Measurements from ENCODE around the gene ITGA1.
"Not testable (repeated sequence)": the region's sequence is repeated elsewhere in the genome, so short reads cannot be mapped to it uniquely, and the experiment has no call there.

Gene ITGA1

DNA sequence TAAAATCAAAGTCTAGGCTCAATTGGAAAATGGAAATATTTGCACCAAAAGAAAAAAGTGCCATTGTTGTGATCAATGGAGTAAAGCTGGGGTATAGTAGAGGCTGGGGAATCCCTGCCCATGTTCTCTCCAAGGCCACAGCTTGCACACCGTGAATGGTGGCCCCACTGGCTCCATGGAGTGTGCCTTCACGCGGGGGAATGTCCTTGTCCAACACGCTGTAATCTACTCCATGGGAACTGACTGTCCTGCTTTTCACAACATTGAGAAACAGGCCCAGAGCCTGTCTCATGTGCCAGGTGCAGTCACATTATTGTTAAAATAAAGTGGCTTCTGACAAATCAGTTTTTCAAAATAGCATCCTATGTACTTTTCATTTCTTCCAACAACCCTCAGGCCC, 168.3 kb downstream of the ITGA1 start:
- Histone ChIP-seq H3K9me3 (ENCODE audit: control insufficient read depth, low read length) (no peaks in the 10 kb centered on the region), H3K36me3 (ENCODE audit: control insufficient read depth, insufficient read depth, low read length) (no peaks in the 10 kb centered on the region), H3K4me3 (ENCODE audit: insufficient read depth, low read depth, low read length) (no peak overlapping the region), H3K4me1 (ENCODE audit: control insufficient read depth, insufficient read depth, low read length) (no peaks in the 10 kb centered on the region), H3K27me3 (ENCODE audit: control insufficient read depth, insufficient read depth, low read length, poor library complexity, severe bottlenecking) (no peaks in the 10 kb centered on the region), H3K27ac (ENCODE audit: insufficient read depth, low read depth, low read length, poor library complexity, severe bottlenecking) (no peak overlapping the region)
- WGBS, 2 experiments: 91 to 96% methylated on average over 4 of the region's 4 CpGs

GRCh38 chr5:52956915-52957747, 169.4 kb downstream of the ITGA1 start:
- H3K9me3 ChIP-seq (ENCODE audit: control insufficient read depth, low read length): no peaks in the 10 kb centered on the region
- H3K27ac ChIP-seq (ENCODE audit: insufficient read depth, low read depth, low read length, poor library complexity, severe bottlenecking): no peak overlapping the region
- H3K36me3 ChIP-seq (ENCODE audit: control insufficient read depth, insufficient read depth, low read length): no peaks in the 10 kb centered on the region
- 90 to 94% methylated on average over 4 to 6 of the region's 6 CpGs for WGBS, 2 experiments
- no peak overlapping the region for H3K4me3 ChIP-seq (ENCODE audit: insufficient read depth, low read depth, low read length)
- H3K27me3 ChIP-seq (ENCODE audit: control insufficient read depth, insufficient read depth, low read length, poor library complexity, severe bottlenecking): no peaks in the 10 kb centered on the region
- H3K4me1 ChIP-seq (ENCODE audit: control insufficient read depth, insufficient read depth, low read length): no peaks in the 10 kb centered on the region

- Histone ChIP-seq H3K9me3 (ENCODE audit: control insufficient read depth, low read length) (no peaks in the 10 kb centered on the region), H3K27me3 (ENCODE audit: control insufficient read depth, insufficient read depth, low read length, poor library complexity, severe bottlenecking) (no peaks in the 10 kb centered on the region), H3K27ac (ENCODE audit: insufficient read depth, low read depth, low read length, poor library complexity, severe bottlenecking) (no peak overlapping the region), H3K36me3 (ENCODE audit: control insufficient read depth, insufficient read depth, low read length) (no peaks in the 10 kb centered on the region), H3K4me3 (ENCODE audit: insufficient read depth, low read depth, low read length) (no peak overlapping the region), H3K4me1 (ENCODE audit: control insufficient read depth, insufficient read depth, low read length) (no peaks in the 10 kb centered on the region)
- 89 to 92% methylated on average over 2 of the region's 2 CpGs for WGBS, 2 experiments
These were observed 173.6 kb downstream of the ITGA1 start for GRCh38 chr5:52961274-52961681.

GRCh38 chr5:52963636-52964035, 175.9 kb downstream of the ITGA1 start:
- H3K4me3 ChIP-seq (ENCODE audit: insufficient read depth, low read depth, low read length): no peak overlapping the region
- H3K36me3 ChIP-seq (ENCODE audit: control insufficient read depth, insufficient read depth, low read length): no peaks in the 10 kb centered on the region
- 91 to 100% methylated on average over 1 of the region's 1 CpG for WGBS, 2 experiments
- no peaks in the 10 kb centered on the region for H3K27me3 ChIP-seq (ENCODE audit: control insufficient read depth, insufficient read depth, low read length, poor library complexity, severe bottlenecking)
- H3K27ac ChIP-seq (ENCODE audit: insufficient read depth, low read depth, low read length, poor library complexity, severe bottlenecking): no peak overlapping the region
- no peaks in the 10 kb centered on the region for H3K9me3 ChIP-seq (ENCODE audit: control insufficient read depth, low read length)
- H3K4me1 ChIP-seq (ENCODE audit: control insufficient read depth, insufficient read depth, low read length): no peaks in the 10 kb centered on the region

GRCh38 chr5:52964138-52964537, 176.4 kb downstream of the ITGA1 start:
- Histone ChIP-seq H3K27me3 (ENCODE audit: control insufficient read depth, insufficient read depth, low read length, poor library complexity, severe bottlenecking) (no peaks in the 10 kb centered on the region), H3K4me1 (ENCODE audit: control insufficient read depth, insufficient read depth, low read length) (no peaks in the 10 kb centered on the region), H3K36me3 (ENCODE audit: control insufficient read depth, insufficient read depth, low read length) (no peaks in the 10 kb centered on the region), H3K27ac (ENCODE audit: insufficient read depth, low read depth, low read length, poor library complexity, severe bottlenecking) (no peak overlapping the region), H3K9me3 (ENCODE audit: control insufficient read depth, low read length) (no peaks in the 10 kb centered on the region), H3K4me3 (ENCODE audit: insufficient read depth, low read depth, low read length) (no peak overlapping the region)
- 93 to 100% methylated on average over 1 of the region's 1 CpG for WGBS, 2 experiments

DNA sequence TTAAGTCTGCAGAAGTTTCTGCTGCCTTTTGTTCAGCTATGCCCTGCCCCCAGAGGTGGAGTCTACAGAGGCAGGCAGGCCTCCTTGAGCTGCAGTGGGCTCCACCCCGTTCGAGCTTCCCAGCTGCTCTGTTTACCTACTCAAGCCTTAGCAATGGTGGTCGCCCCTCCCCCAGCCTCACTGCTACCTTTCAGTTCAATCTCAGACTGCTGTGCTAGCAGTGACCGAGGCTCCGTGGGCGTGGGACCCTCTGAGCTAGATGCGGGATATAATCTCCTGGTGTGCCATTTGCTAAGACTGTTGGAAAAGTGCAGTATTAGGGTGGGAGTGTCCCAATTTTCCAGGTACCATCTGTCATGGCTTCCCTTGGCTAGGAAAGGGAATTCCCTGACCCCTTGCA, 188.4 kb downstream of the ITGA1 start:
- H3K4me3 ChIP-seq (ENCODE audit: insufficient read depth, low read depth, low read length); H3K27ac ChIP-seq (ENCODE audit: insufficient read depth, low read depth, low read length, poor library complexity, severe bottlenecking); H3K36me3 ChIP-seq (ENCODE audit: control insufficient read depth, insufficient read depth, low read length); H3K9me3 ChIP-seq (ENCODE audit: control insufficient read depth, low read length); H3K27me3 ChIP-seq (ENCODE audit: control insufficient read depth, insufficient read depth, low read length, poor library complexity, severe bottlenecking); H3K4me1 ChIP-seq (ENCODE audit: control insufficient read depth, insufficient read depth, low read length): not testable (repeated sequence)
- 80 to 82% methylated on average over 7 of the region's 7 CpGs for WGBS, 2 experiments

DNA sequence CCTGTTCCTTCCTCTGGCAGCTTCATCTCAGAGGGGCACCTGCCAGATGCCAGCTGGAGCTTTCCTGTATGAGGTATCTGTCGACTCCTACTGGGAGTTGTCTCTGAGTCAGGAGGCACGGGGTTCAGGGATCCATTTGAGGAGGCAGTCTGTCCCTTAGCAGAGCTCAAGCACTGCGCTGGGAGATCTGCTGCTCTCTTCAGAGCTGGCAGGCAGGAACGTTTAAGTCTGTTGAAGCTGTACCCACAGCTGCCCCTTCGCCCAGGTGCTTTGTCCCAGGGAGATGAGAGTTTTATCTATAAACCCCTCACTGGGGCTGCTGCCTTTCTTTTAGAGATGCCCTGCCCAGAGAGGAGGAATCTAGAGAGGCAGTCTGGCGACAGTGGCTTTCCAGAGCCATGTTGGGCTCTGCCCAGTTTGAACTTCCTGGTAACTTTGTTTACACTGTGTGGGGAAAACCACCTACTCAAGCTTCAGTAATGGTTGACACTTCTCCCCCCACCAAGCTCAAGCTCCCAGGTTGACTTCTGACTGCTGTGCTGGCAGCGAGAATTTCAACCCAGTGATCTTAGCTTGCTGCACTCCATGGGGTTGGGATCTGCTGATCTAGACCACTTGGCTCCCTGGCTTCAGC, 189.7 kb downstream of the ITGA1 start:
- 90 to 93% methylated on average over 7 of the region's 7 CpGs for WGBS, 2 experiments
- Histone ChIP-seq H3K4me3 (ENCODE audit: insufficient read depth, low read depth, low read length) (no peak overlapping the region), H3K9me3 (ENCODE audit: control insufficient read depth, low read length) (no peaks in the 10 kb centered on the region), H3K4me1 (ENCODE audit: control insufficient read depth, insufficient read depth, low read length) (no peaks in the 10 kb centered on the region), H3K36me3 (ENCODE audit: control insufficient read depth, insufficient read depth, low read length) (no peaks in the 10 kb centered on the region), H3K27ac (ENCODE audit: insufficient read depth, low read depth, low read length, poor library complexity, severe bottlenecking) (no peak overlapping the region), H3K27me3 (ENCODE audit: control insufficient read depth, insufficient read depth, low read length, poor library complexity, severe bottlenecking) (no peaks in the 10 kb centered on the region)

- Histone ChIP-seq H3K27ac (ENCODE audit: insufficient read depth, low read depth, low read length, poor library complexity, severe bottlenecking) (no peak overlapping the region), H3K4me1 (ENCODE audit: control insufficient read depth, insufficient read depth, low read length) (no peaks in the 10 kb centered on the region), H3K27me3 (ENCODE audit: control insufficient read depth, insufficient read depth, low read length, poor library complexity, severe bottlenecking) (no peaks in the 10 kb centered on the region), H3K4me3 (ENCODE audit: insufficient read depth, low read depth, low read length) (no peak overlapping the region), H3K36me3 (ENCODE audit: control insufficient read depth, insufficient read depth, low read length) (no peaks in the 10 kb centered on the region), H3K9me3 (ENCODE audit: control insufficient read depth, low read length) (no peaks in the 10 kb centered on the region)
- WGBS, 2 experiments: 91 to 95% methylated on average over 4 of the region's 4 CpGs
These were observed 193.8 kb downstream of the ITGA1 start for GRCh38 chr5:52981507-52981906.

DNA sequence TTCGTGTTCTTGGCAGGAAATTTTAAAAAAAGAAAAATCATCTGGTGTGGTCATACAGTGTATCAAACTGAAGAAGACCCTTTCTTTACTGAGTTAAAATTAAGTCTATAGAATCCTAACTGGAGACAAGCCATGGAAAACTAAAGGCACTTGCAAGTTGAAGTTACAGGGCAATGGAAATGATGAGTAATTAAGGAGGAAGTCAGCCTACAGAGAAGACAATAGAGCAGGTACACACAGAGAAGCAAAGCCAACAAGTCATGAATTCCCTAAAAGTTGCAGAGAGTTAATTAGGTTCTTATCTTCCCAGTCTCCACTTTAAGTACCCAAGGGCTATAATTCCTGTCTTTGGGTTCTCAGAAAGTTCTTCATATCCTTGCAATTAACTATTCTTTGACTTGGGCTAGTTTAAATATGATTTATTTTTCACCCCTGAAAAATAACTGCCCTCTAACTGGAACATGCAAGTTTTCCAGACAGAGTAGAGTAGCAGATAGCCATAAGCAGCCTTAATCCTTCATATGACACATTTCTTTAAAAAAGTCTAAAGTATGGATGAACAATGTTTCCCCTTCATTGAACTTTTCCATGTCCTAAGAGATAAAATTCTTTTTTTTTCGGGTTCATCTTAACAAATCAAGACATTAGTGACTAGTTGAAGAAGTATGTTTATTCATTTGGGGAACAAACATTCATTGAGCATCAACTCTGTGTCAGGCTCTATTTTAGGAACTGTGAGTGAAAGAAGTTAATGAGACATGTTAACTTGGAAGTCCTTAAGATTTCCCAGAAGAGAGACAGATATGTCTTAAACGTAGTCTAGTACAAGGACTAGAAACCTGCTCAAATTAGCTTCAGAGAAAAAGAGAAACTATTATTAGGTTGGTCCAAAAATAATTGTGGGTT, 196.3 kb downstream of the ITGA1 start:
- no peak overlapping the region for H3K27ac ChIP-seq (ENCODE audit: insufficient read depth, low read depth, low read length, poor library complexity, severe bottlenecking)
- peaks cover 22% of the 10 kb centered on the region for H3K27me3 ChIP-seq (ENCODE audit: control insufficient read depth, insufficient read depth, low read length, poor library complexity, severe bottlenecking)
- no peaks in the 10 kb centered on the region for H3K36me3 ChIP-seq (ENCODE audit: control insufficient read depth, insufficient read depth, low read length)
- WGBS, 2 experiments: 91 to 100% methylated on average over 1 to 3 of the region's 3 CpGs
- H3K9me3 ChIP-seq (ENCODE audit: control insufficient read depth, low read length): no peaks in the 10 kb centered on the region
- H3K4me1 ChIP-seq (ENCODE audit: control insufficient read depth, insufficient read depth, low read length): no peaks in the 10 kb centered on the region
- H3K4me3 ChIP-seq (ENCODE audit: insufficient read depth, low read depth, low read length): no peak overlapping the region

GRCh38 chr5:52985306-52985705, 197.6 kb downstream of the ITGA1 start:
- H3K27ac ChIP-seq (ENCODE audit: insufficient read depth, low read depth, low read length, poor library complexity, severe bottlenecking): no peak overlapping the region
- no peak overlapping the region for H3K4me3 ChIP-seq (ENCODE audit: insufficient read depth, low read depth, low read length)
- H3K4me1 ChIP-seq (ENCODE audit: control insufficient read depth, insufficient read depth, low read length): peaks cover 4% of the 10 kb centered on the region
- H3K9me3 ChIP-seq (ENCODE audit: control insufficient read depth, low read length): no peaks in the 10 kb centered on the region
- 95% methylated on average over 3 of the region's 3 CpGs for WGBS, 2 experiments
- H3K36me3 ChIP-seq (ENCODE audit: control insufficient read depth, insufficient read depth, low read length): no peaks in the 10 kb centered on the region
- H3K27me3 ChIP-seq (ENCODE audit: control insufficient read depth, insufficient read depth, low read length, poor library complexity, severe bottlenecking): peaks cover 35% of the 10 kb centered on the region
